Vagina (tissue), 2 donors: ENCODE results near the gene KIF16B. TPM values are rescaled to one million over a fixed set of nuclear protein-coding genes. Genes with fewer than 3 reads are reported as not detected.
"Not testable (repeated sequence)": the region's sequence is repeated elsewhere in the genome, so short reads cannot be mapped to it uniquely, and the experiment has no call there.

Experiments used
- DNase-seq, 2 donors: peaks; one replicate each; pipeline ENCODE4 v3.0.0-alpha.2; 2017; ENCODE audit errors: extremely low spot score in 2 of 2
- H3K27ac ChIP-seq: fragments of 200-600 bp; sonication (generic); one replicate; pipeline ENCODE4 v1.5.1; 2019
- H3K27me3 ChIP-seq: fragments of 200-600 bp; sonication (generic); one replicate; pipeline ENCODE4 v1.5.1; 2019
- H3K36me3 ChIP-seq, 2 donors: fragments of 200-600 bp; sonication (generic); one replicate each; pipeline ENCODE4 v1.5.1; 2017 to 2019
- H3K4me1 ChIP-seq: fragments of 200-600 bp; sonication (generic); one replicate; pipeline ENCODE4 v1.5.1; 2019
- H3K4me3 ChIP-seq, 2 donors: fragments of 200-600 bp; sonication (generic); 1 replicate in 1 of 2; 2 replicates in 1 of 2; pipeline ENCODE4 v1.5.1; 2016 to 2019
- H3K9me3 ChIP-seq: fragments of 200-600 bp; sonication (generic); one replicate; pipeline ENCODE4 v1.5.1; 2019
- CTCF ChIP-seq, 3 experiments: fragments of 450-650 bp in 2 of 3; fragments of 200-600 bp in 1 of 3; sonication (generic) in 1 of 3; IDR thresholded peaks; one replicate each; pipeline ENCODE4 v1.5.1; 2017 to 2019; ENCODE audit warnings: antibody characterized with exemption in 3 of 3, mild to moderate bottlenecking in 2 of 3, moderate library complexity in 2 of 3
- POLR2A ChIP-seq, 2 donors: fragments of 450-650 bp; IDR thresholded peaks; one replicate each; pipeline ENCODE4 v1.6.1; 2017; ENCODE audit warnings: antibody characterized with exemption in 2 of 2, mild to moderate bottlenecking in 2 of 2, moderate library complexity in 2 of 2
- POLR2AphosphoS5 ChIP-seq, 2 donors: sonication (generic); formaldehyde crosslinking; IDR thresholded peaks; one replicate each; pipeline ENCODE4 v1.9.0; 2017; ENCODE audit warnings: antibody characterized with exemption in 2 of 2, mild to moderate bottlenecking in 2 of 2, low read depth in 1 of 2; ENCODE audit not compliant: insufficient read depth in 1 of 2
- intact Hi-C: fragments of 100-400 bp; cut with DNase I; formaldehyde crosslinking; loops from one replicate; pipeline ENCODE4 v1.15.1; 2023
- total RNA-seq: library from RNA; depleted of rRNA; stranded (reverse); fragments of >200 nt; gene quantifications from one replicate; pipeline ENCODE4 v1.2.3, GENCODE V29; 2016

Gene KIF16B
- total RNA-seq, 1 donor from 2014 or later = 27.7 TPM

GRCh38 chr20:16606468-16607070, 33.3 kb upstream of the KIF16B start:
- DNase-seq = no peak
- no peak for TF ChIP-seq CTCF (IDR thresholded peaks at IDR 0.05)
- TF ChIP-seq POLR2AphosphoS5 (IDR thresholded peaks at IDR 0.05; ENCODE audit: insufficient read depth in 1 of 2, low read depth in 1 of 2) = no peak
- TF ChIP-seq POLR2A (IDR thresholded peaks at IDR 0.05) = no peak
- H3K27me3 ChIP-seq = no peaks in the 10 kb centered on the region
- H3K4me3 ChIP-seq = no peak overlapping the region
- no peaks in the 10 kb centered on the region for H3K4me1 ChIP-seq
- no peak overlapping the region for H3K27ac ChIP-seq
- H3K36me3 ChIP-seq = no peaks in the 10 kb centered on the region
- no peaks in the 10 kb centered on the region for H3K9me3 ChIP-seq
- intact Hi-C loops = no loop called here

- Histone ChIP-seq H3K4me1 (no peaks in the 10 kb centered on the region), H3K9me3 (no peaks in the 10 kb centered on the region), H3K27me3 (no peaks in the 10 kb centered on the region), H3K27ac (no peak overlapping the region), H3K4me3 (no peak overlapping the region), H3K36me3 (no peaks in the 10 kb centered on the region)
- DNase-seq = no peak
- intact Hi-C loops = no loop called here
- TF ChIP-seq CTCF (IDR thresholded peaks at IDR 0.05) (no peak), POLR2A (IDR thresholded peaks at IDR 0.05) (no peak), POLR2AphosphoS5 (IDR thresholded peaks at IDR 0.05; ENCODE audit: insufficient read depth in 1 of 2, low read depth in 1 of 2) (no peak)
Observed at GRCh38 chr20:16601047-16601446, 27.8 kb upstream of the KIF16B start.

- intact Hi-C loops = no loop called here
- Histone ChIP-seq H3K4me3 (no peak overlapping the region), H3K9me3 (no peaks in the 10 kb centered on the region), H3K27me3 (no peaks in the 10 kb centered on the region), H3K4me1 (no peaks in the 10 kb centered on the region), H3K27ac (no peak overlapping the region), H3K36me3 (no peaks in the 10 kb centered on the region)
- TF ChIP-seq CTCF (IDR thresholded peaks at IDR 0.05) (no peak), POLR2AphosphoS5 (IDR thresholded peaks at IDR 0.05; ENCODE audit: insufficient read depth in 1 of 2, low read depth in 1 of 2) (no peak), POLR2A (IDR thresholded peaks at IDR 0.05) (no peak)
- no peak for DNase-seq
Observed at GRCh38 chr20:16599257-16599656, 26.0 kb upstream of the KIF16B start.

- Histone ChIP-seq H3K4me3 (no peak overlapping the region), H3K9me3 (no peaks in the 10 kb centered on the region), H3K4me1 (no peaks in the 10 kb centered on the region), H3K36me3 (no peaks in the 10 kb centered on the region), H3K27me3 (no peaks in the 10 kb centered on the region), H3K27ac (no peak overlapping the region)
- no peak for DNase-seq
- TF ChIP-seq POLR2A (IDR thresholded peaks at IDR 0.05) (no peak), POLR2AphosphoS5 (IDR thresholded peaks at IDR 0.05; ENCODE audit: insufficient read depth in 1 of 2, low read depth in 1 of 2) (no peak), CTCF (IDR thresholded peaks at IDR 0.05) (no peak)
- intact Hi-C loops = no loop called here
Observed at GRCh38 chr20:16596991-16597390, 23.7 kb upstream of the KIF16B start.

- intact Hi-C loops, DNase-seq, H3K27me3 ChIP-seq, H3K4me1 ChIP-seq, H3K4me3 ChIP-seq, H3K36me3 ChIP-seq, H3K27ac ChIP-seq, H3K9me3 ChIP-seq: not testable (repeated sequence)
Observed at GRCh38 chr20:16596404-16596803, 23.2 kb upstream of the KIF16B start.
